Liver (tissue), 9 donors: Measurements from ENCODE around the gene HACD4. TPM values are rescaled to one million over a fixed set of nuclear protein-coding genes. Genes with fewer than 3 reads are reported as not detected.

Experiments
- DNase-seq: peaks from one replicate; pipeline ENCODE4 v3.0.0-alpha.2; 2017; ENCODE audit warnings: low spot score
- H3K27ac ChIP-seq, 2 donors: one replicate each; pipeline ENCODE4 v1.7.0; 2013; ENCODE audit warnings: inconsistent platforms in 2 of 2, low read length in 2 of 2, control low read depth in 1 of 2, low read depth in 1 of 2, mild to moderate bottlenecking in 1 of 2
- H3K27me3 ChIP-seq, 4 donors: one replicate each; pipeline versions ENCODE4 v1.6.1 to v1.7.0; 2013; ENCODE audit warnings: low read length in 3 of 4, inconsistent platforms in 1 of 4, mild to moderate bottlenecking in 1 of 4, moderate library complexity in 1 of 4; ENCODE audit not compliant: control insufficient read depth in 4 of 4, insufficient read depth in 4 of 4
- H3K36me3 ChIP-seq, 4 donors: one replicate each; pipeline versions ENCODE4 v1.6.1 to v1.7.0; 2013; ENCODE audit warnings: low read length in 3 of 4, mild to moderate bottlenecking in 3 of 4, low read depth in 1 of 4, moderate library complexity in 1 of 4; ENCODE audit not compliant: control insufficient read depth in 4 of 4, insufficient read depth in 3 of 4
- H3K4me1 ChIP-seq, 4 donors: one replicate each; pipeline versions ENCODE4 v1.6.1 to v1.7.0; 2013; ENCODE audit warnings: low read length in 3 of 4, mild to moderate bottlenecking in 3 of 4, moderate library complexity in 1 of 4; ENCODE audit not compliant: control insufficient read depth in 4 of 4, insufficient read depth in 4 of 4
- H3K4me3 ChIP-seq, 3 donors: one replicate each; pipeline versions ENCODE4 v1.6.1 to v1.7.0; 2013; ENCODE audit warnings: low read length in 3 of 3, control low read depth in 1 of 3, low read depth in 1 of 3, mild to moderate bottlenecking in 1 of 3
- H3K9ac ChIP-seq, 2 donors: one replicate each; pipeline ENCODE4 v1.7.0; 2013; ENCODE audit warnings: low read length in 2 of 2, mild to moderate bottlenecking in 2 of 2, moderate library complexity in 2 of 2, control low read depth in 1 of 2, low read depth in 1 of 2
- H3K9me3 ChIP-seq, 4 donors: one replicate each; pipeline versions ENCODE4 v1.6.1 to v1.7.0; 2013; ENCODE audit warnings: low read length in 3 of 4; ENCODE audit not compliant: control insufficient read depth in 4 of 4
- ATF3 ChIP-seq: IDR thresholded peaks from 2 replicates; pipeline ENCODE4 v1.6.1; 2016; ENCODE audit warnings: antibody characterized with exemption
- CTCF ChIP-seq: fragments of 150-350 bp; IDR thresholded peaks from 2 replicates; pipeline ENCODE4 v1.5.1; 2017; ENCODE audit warnings: improper control_type of control experiment, low read depth, low read length; ENCODE audit not compliant: missing input control
- EGR1 ChIP-seq, 2 donors: IDR thresholded peaks; 2 replicates each; pipeline ENCODE4 v1.6.1; 2016 to 2018; ENCODE audit warnings: antibody characterized with exemption in 2 of 2, low read depth in 2 of 2
- FOXA1 ChIP-seq: IDR thresholded peaks from 2 replicates; pipeline ENCODE4 v1.6.1; 2016; ENCODE audit warnings: antibody characterized with exemption
- FOXA2 ChIP-seq: IDR thresholded peaks from 2 replicates; pipeline ENCODE4 v1.6.1; 2016; ENCODE audit warnings: antibody characterized with exemption
- GABPA ChIP-seq, 2 donors: IDR thresholded peaks in 1 of 2; conservative IDR thresholded peaks in 1 of 2; 2 replicates each; pipeline ENCODE4 v1.6.1; 2016; ENCODE audit warnings: antibody characterized with exemption in 2 of 2, mild to moderate bottlenecking in 1 of 2, moderate library complexity in 1 of 2
- HNF4A ChIP-seq, 2 donors: conservative IDR thresholded peaks; 2 replicates each; pipeline ENCODE4 v1.6.1; 2016; ENCODE audit warnings: antibody characterized with exemption in 2 of 2, mild to moderate bottlenecking in 2 of 2
- JUND ChIP-seq, 2 donors: IDR thresholded peaks; 2 replicates each; pipeline ENCODE4 v1.6.1; 2016; ENCODE audit warnings: antibody characterized with exemption in 2 of 2
- NR2F2 ChIP-seq: IDR thresholded peaks from 2 replicates; pipeline ENCODE4 v1.6.1; 2016; ENCODE audit warnings: antibody characterized with exemption
- RAD21 ChIP-seq, 2 donors: IDR thresholded peaks; 2 replicates each; pipeline ENCODE4 v1.6.1; 2016; ENCODE audit warnings: antibody characterized with exemption in 2 of 2, mild to moderate bottlenecking in 2 of 2
- RXRA ChIP-seq, 2 donors: IDR thresholded peaks; 2 replicates each; pipeline ENCODE4 v1.6.1; 2017 to 2018; ENCODE audit warnings: antibody characterized with exemption in 2 of 2, mild to moderate bottlenecking in 1 of 2
- SP1 ChIP-seq: IDR thresholded peaks from 2 replicates; pipeline ENCODE4 v1.6.1; 2018; ENCODE audit warnings: antibody characterized with exemption, mild to moderate bottlenecking
- TAF1 ChIP-seq: conservative IDR thresholded peaks from 2 replicates; pipeline ENCODE4 v1.6.1; 2016; ENCODE audit warnings: antibody characterized with exemption, mild to moderate bottlenecking
- YY1 ChIP-seq: IDR thresholded peaks from 2 replicates; pipeline ENCODE4 v1.6.1; 2016; ENCODE audit warnings: antibody characterized with exemption, mild to moderate bottlenecking
- WGBS: extraction: QIAGEN DNeasy Blood & Tissue Kit; methylation state at CpG from one replicate; pipeline ENCODE4 v1.1.7; 2013; 5-methylcytosine and 5-hydroxymethylcytosine counted together
- polyA plus RNA-seq, 2 donors: library from polyadenylated mRNA; stranded (reverse) in 1 of 2; unstranded in 1 of 2; fragments of 200-250 nt in 1 of 2; fragments of >200 nt in 1 of 2; fragmentation: Nextera tagmentation in 1 of 2; extraction: Ambion mirVana in 1 of 2; gene quantifications; one replicate each; pipeline versions ENCODE4 v1.2.1 to v1.2.3, GENCODE V29; 2013 to 2015
- total RNA-seq, 2 donors: library from RNA; depleted of rRNA; stranded (reverse); fragments of >200 nt; gene quantifications; one replicate each; pipeline ENCODE4 v1.2.3, GENCODE V29; 2014
- TF ChIP-seq, protein P1 (sequence below): IDR thresholded peaks from 2 replicates; pipeline ENCODE4 v1.6.1; 2016; ENCODE audit warnings: antibody characterized with exemption
- TF ChIP-seq, protein P2 (sequence below): IDR thresholded peaks from 2 replicates; pipeline ENCODE4 v1.6.1; 2016; ENCODE audit warnings: antibody characterized with exemption, mild to moderate bottlenecking
- TF ChIP-seq, protein P3 (sequence below): IDR thresholded peaks from 2 replicates; pipeline ENCODE4 v1.6.1; 2016; ENCODE audit warnings: antibody characterized with exemption
- donor health status: healthy.
- donor health status: healthy.
- donor health status: healthy.
- donor health status: healthy.
- donor health status: healthy.

Gene HACD4
- total and polyA plus RNA-seq, 4 donors, result 0.25 to 2.2 (median 0.49) TPM

GRCh38 chr9:20994486-20994885, 37.0 kb downstream of the HACD4 start (continued):
- TF ChIP-seq, protein P1, sequence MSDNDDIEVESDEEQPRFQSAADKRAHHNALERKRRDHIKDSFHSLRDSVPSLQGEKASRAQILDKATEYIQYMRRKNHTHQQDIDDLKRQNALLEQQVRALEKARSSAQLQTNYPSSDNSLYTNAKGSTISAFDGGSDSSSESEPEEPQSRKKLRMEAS, result no peak
- no peak for TF ChIP-seq GABPA (IDR thresholded peaks at IDR 0.05 in 1 of 2, conservative IDR thresholded peaks at IDR 0.05 in 1 of 2)

DNA sequence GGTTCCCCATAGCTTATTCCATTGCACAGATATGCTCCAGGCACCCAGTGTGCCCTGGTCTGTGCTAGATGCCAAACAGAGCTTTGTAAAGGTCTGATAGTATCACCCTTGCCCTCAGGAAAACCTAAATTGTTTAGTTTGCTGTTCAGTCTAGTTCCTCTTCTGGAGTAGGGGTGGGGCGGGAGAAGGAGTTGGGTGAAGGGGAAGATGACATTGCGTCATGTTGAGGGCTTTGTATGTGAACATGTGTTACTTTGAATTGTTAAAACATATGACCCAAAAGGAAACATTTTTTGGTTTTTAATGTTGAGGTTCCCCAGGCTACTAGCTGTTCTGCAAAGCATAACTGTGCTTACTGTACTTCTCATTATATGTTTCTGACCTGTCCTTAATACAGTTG, 40.6 kb downstream of the HACD4 start:
- no peak overlapping the region for H3K27ac ChIP-seq

More for the DNA sequence above, 40.6 kb downstream of the HACD4 start:
- Histone ChIP-seq H3K36me3 (peaks cover 0 to 4% (median 3%) of the 10 kb centered on the region in 4 donors), H3K4me3 (no peak overlapping the region), H3K9ac (no peak overlapping the region), H3K27me3 (no peaks in the 10 kb centered on the region), H3K4me1 (peaks cover 0 to 3% (median 0%) of the 10 kb centered on the region in 4 donors), H3K9me3 (no peaks in the 10 kb centered on the region)
- WGBS, result 95% methylated on average over 2 of the region's 2 CpGs
- TF ChIP-seq GABPA (IDR thresholded peaks at IDR 0.05 in 1 of 2, conservative IDR thresholded peaks at IDR 0.05 in 1 of 2), result no peak
- TF ChIP-seq, protein P2, sequence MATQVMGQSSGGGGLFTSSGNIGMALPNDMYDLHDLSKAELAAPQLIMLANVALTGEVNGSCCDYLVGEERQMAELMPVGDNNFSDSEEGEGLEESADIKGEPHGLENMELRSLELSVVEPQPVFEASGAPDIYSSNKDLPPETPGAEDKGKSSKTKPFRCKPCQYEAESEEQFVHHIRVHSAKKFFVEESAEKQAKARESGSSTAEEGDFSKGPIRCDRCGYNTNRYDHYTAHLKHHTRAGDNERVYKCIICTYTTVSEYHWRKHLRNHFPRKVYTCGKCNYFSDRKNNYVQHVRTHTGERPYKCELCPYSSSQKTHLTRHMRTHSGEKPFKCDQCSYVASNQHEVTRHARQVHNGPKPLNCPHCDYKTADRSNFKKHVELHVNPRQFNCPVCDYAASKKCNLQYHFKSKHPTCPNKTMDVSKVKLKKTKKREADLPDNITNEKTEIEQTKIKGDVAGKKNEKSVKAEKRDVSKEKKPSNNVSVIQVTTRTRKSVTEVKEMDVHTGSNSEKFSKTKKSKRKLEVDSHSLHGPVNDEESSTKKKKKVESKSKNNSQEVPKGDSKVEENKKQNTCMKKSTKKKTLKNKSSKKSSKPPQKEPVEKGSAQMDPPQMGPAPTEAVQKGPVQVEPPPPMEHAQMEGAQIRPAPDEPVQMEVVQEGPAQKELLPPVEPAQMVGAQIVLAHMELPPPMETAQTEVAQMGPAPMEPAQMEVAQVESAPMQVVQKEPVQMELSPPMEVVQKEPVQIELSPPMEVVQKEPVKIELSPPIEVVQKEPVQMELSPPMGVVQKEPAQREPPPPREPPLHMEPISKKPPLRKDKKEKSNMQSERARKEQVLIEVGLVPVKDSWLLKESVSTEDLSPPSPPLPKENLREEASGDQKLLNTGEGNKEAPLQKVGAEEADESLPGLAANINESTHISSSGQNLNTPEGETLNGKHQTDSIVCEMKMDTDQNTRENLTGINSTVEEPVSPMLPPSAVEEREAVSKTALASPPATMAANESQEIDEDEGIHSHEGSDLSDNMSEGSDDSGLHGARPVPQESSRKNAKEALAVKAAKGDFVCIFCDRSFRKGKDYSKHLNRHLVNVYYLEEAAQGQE, result no peak
- TF ChIP-seq, protein P3, sequence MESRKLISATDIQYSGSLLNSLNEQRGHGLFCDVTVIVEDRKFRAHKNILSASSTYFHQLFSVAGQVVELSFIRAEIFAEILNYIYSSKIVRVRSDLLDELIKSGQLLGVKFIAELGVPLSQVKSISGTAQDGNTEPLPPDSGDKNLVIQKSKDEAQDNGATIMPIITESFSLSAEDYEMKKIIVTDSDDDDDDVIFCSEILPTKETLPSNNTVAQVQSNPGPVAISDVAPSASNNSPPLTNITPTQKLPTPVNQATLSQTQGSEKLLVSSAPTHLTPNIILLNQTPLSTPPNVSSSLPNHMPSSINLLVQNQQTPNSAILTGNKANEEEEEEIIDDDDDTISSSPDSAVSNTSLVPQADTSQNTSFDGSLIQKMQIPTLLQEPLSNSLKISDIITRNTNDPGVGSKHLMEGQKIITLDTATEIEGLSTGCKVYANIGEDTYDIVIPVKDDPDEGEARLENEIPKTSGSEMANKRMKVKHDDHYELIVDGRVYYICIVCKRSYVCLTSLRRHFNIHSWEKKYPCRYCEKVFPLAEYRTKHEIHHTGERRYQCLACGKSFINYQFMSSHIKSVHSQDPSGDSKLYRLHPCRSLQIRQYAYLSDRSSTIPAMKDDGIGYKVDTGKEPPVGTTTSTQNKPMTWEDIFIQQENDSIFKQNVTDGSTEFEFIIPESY, result no peak
- no peak for TF ChIP-seq FOXA1
- no peak for TF ChIP-seq ATF3
- TF ChIP-seq, protein P1, result no peak
- TF ChIP-seq YY1, result no peak
- TF ChIP-seq TAF1, result no peak
- TF ChIP-seq RXRA (IDR thresholded peaks at IDR 0.05), result no peak
- TF ChIP-seq NR2F2, result no peak
- TF ChIP-seq CTCF, result no peak
- TF ChIP-seq HNF4A (conservative IDR thresholded peaks at IDR 0.05), result no peak
- TF ChIP-seq SP1, result no peak
- TF ChIP-seq RAD21 (IDR thresholded peaks at IDR 0.05), result no peak
- TF ChIP-seq FOXA2, result no peak
- TF ChIP-seq JUND (IDR thresholded peaks at IDR 0.05), result no peak
- no peak for TF ChIP-seq EGR1 (IDR thresholded peaks at IDR 0.05; ENCODE audit: low read depth in 2 of 2)
- no peak for DNase-seq
